Naive B cell (primary cell): Measurements from ENCODE around the gene CCT8. TPM values are rescaled to one million over a fixed set of nuclear protein-coding genes. Genes with fewer than 3 reads are reported as not detected.

Source experiments
- ATAC-seq, 2 donors: fragments of 150-1000 bp; cut with Tn5 transposase; 2 replicates each; pipeline ENCODE4 v1.10.0; 2021; ENCODE audit warnings: low read depth in 2 of 2, mild to moderate bottlenecking in 2 of 2, moderate library complexity in 2 of 2
- DNase-seq: peaks from one replicate; pipeline ENCODE4 v3.0.0; 2022
- H3K27ac Mint-ChIP-seq, 6 donors: one replicate each; pipeline ENCODE4 v1.8.0; 2020 to 2022; ENCODE audit warnings: mild to moderate bottlenecking in 6 of 6, mixed read lengths in 6 of 6, moderate library complexity in 5 of 6, inconsistent platforms in 2 of 6
- H3K27me3 Mint-ChIP-seq, 3 donors: one replicate each; pipeline ENCODE4 v1.8.0; 2021 to 2022; ENCODE audit warnings: mixed read lengths in 3 of 3, mild to moderate bottlenecking in 1 of 3
- H3K36me3 Mint-ChIP-seq, 2 donors: one replicate each; pipeline ENCODE4 v1.8.0; 2020 to 2022; ENCODE audit warnings: mixed read lengths in 2 of 2, inconsistent platforms in 1 of 2, mild to moderate bottlenecking in 1 of 2
- H3K4me1 Mint-ChIP-seq, 3 donors: one replicate each; pipeline ENCODE4 v1.8.0; 2020 to 2022; ENCODE audit warnings: mixed read lengths in 3 of 3, inconsistent platforms in 1 of 3, mild to moderate bottlenecking in 1 of 3, moderate library complexity in 1 of 3
- H3K4me3 Mint-ChIP-seq, 8 donors: one replicate each; pipeline ENCODE4 v1.8.0; 2020 to 2022; ENCODE audit warnings: mild to moderate bottlenecking in 8 of 8, mixed read lengths in 8 of 8, moderate library complexity in 8 of 8, inconsistent platforms in 2 of 8
- H3K9me3 Mint-ChIP-seq, 7 donors: one replicate each; pipeline ENCODE4 v1.8.0; 2020 to 2022; ENCODE audit warnings: mixed read lengths in 7 of 7, mild to moderate bottlenecking in 5 of 7, inconsistent platforms in 2 of 7, moderate library complexity in 1 of 7
- polyA plus RNA-seq, 6 donors: library from polyadenylated mRNA; unstranded; fragments of 300-500 nt; fragmentation: Illumina TruSeq; gene quantifications; one replicate each; pipeline ENCODE4 v1.2.3, GENCODE V29; 2021; ENCODE audit warnings: low read depth in 6 of 6

The CCT8 gene
- polyA plus RNA-seq = 100 to 1,000 TPM; 111 to 151 (median 120) TPM

- peaks cover 26 to 54% (median 41%) of the 10 kb centered on the region in 3 donors for H3K4me1 Mint-ChIP-seq
- DNase-seq (peak; percentile 98), ATAC-seq (peak; percentile 88 to 89)
- peaks cover 0 to 4% (median 0%) of the 10 kb centered on the region in 7 donors for H3K9me3 Mint-ChIP-seq
- H3K4me3 Mint-ChIP-seq = peak within 1 kb of the TSS; percentile 97 to 100 (median 100)
- peak within 1 kb of the TSS; percentile 96 to 99 (median 98) for H3K27ac Mint-ChIP-seq
- H3K27me3 Mint-ChIP-seq = no peaks in the 10 kb centered on the region
- peaks cover 0 to 5% of the 10 kb centered on the region in 2 donors for H3K36me3 Mint-ChIP-seq
Observed at GRCh38 chr21:29073222-29074006, at the start of gene CCT8. Gene CCT8, minus strand, starts transcription at chr21:29073648. Its CDS starts 58 bp downstream, at chr21:29073590.

GRCh38 chr21:29121759-29122158 lies 48.3 kb upstream of the CCT8 start:
- Mint-ChIP-seq H3K27ac (peak overlapping the region in 2 of 6 donors; percentile 68 to 70), H3K4me1 (peaks cover 0 to 16% (median 0%) of the 10 kb centered on the region in 3 donors), H3K36me3 (no peaks in the 10 kb centered on the region), H3K4me3 (peak overlapping the region in 1 of 8 donors; percentile 49), H3K27me3 (no peaks in the 10 kb centered on the region), H3K9me3 (no peaks in the 10 kb centered on the region)
- ATAC-seq (peak; percentile 69 to 80), DNase-seq (no peak)

DNA sequence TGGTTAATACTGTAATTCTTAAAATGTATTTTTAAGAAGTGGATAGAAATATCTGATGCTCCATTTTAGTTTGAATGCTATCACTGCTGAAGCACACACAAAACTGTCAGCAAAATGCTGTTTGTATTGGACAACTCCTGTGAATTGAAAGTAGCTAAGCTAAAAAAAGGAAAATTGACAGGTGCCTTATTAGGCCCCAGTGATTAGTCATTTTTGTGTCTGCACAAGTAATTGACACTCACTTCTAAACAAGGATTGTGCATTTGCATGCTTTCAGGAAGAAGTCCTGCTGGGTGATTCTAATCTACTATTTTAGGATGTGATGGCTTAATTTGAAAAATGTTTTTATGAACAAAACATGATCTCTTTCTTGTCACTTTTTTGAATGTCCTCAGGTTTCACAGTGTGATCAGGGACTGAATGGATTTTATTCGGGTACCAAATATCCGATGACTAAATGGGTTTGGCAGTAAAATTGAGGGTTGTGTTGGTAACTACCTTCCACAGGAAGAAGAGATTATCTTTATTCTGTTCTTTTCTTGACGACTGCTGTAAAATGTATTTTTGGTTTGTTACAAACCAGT lies 44.0 kb upstream of the CCT8 start:
- no peak overlapping the region for H3K4me3 Mint-ChIP-seq
- no peaks in the 10 kb centered on the region for H3K27me3 Mint-ChIP-seq
- ATAC-seq (no peak), DNase-seq (no peak)
- H3K27ac Mint-ChIP-seq = no peak overlapping the region
- peaks cover 0 to 1% (median 0%) of the 10 kb centered on the region in 7 donors for H3K9me3 Mint-ChIP-seq
- peaks cover 0 to 5% (median 0%) of the 10 kb centered on the region in 3 donors for H3K4me1 Mint-ChIP-seq
- H3K36me3 Mint-ChIP-seq = peaks cover 0 to 4% of the 10 kb centered on the region in 2 donors

GRCh38 chr21:29115899-29116298 lies 42.5 kb upstream of the CCT8 start:
- H3K27me3 Mint-ChIP-seq = no peaks in the 10 kb centered on the region
- peaks cover 0 to 2% (median 0%) of the 10 kb centered on the region in 7 donors for H3K9me3 Mint-ChIP-seq
- no peak for DNase-seq
- ATAC-seq = no peak
- H3K4me1 Mint-ChIP-seq = no peaks in the 10 kb centered on the region
- H3K4me3 Mint-ChIP-seq = no peak overlapping the region
- H3K27ac Mint-ChIP-seq = no peak overlapping the region
- H3K36me3 Mint-ChIP-seq = peaks cover 0 to 14% of the 10 kb centered on the region in 2 donors

- Mint-ChIP-seq H3K4me3 (no peak overlapping the region), H3K36me3 (peaks cover 0 to 14% of the 10 kb centered on the region in 2 donors), H3K27ac (no peak overlapping the region), H3K9me3 (peaks cover 0 to 2% (median 0%) of the 10 kb centered on the region in 7 donors), H3K27me3 (no peaks in the 10 kb centered on the region), H3K4me1 (no peaks in the 10 kb centered on the region)
- DNase-seq = no peak
- ATAC-seq = no peak
Observed at GRCh38 chr21:29114765-29115500, 41.5 kb upstream of the CCT8 start.

DNA sequence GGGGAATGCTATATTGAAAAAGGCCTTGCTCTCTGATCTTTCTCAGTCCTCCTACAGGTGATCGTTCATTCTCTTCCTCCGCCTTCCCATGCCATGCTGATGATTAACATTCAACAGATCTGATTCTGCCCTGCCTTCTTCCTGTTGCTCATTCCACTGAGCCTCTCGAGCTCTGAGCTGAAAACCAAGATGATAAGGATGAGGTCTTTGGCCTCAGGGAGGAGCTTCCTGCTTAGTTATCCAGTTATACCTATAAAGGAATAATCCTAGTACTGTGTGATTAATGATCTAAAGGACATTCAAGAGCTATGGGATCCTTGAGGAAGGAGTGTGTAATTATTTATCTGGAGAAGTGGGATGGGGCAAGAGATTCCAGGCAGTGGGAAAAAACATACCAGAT lies 31.8 kb upstream of the CCT8 start:
- DNase-seq (no peak), ATAC-seq (no peak)
- Mint-ChIP-seq H3K36me3 (peaks cover 4 to 9% of the 10 kb centered on the region in 2 donors), H3K27ac (no peak overlapping the region), H3K4me3 (no peak overlapping the region), H3K4me1 (peaks cover 1 to 4% (median 2%) of the 10 kb centered on the region in 3 donors), H3K9me3 (no peaks in the 10 kb centered on the region), H3K27me3 (no peaks in the 10 kb centered on the region)

- H3K27me3 Mint-ChIP-seq = no peaks in the 10 kb centered on the region
- H3K27ac Mint-ChIP-seq = no peak overlapping the region
- peaks cover 7 to 9% (median 7%) of the 10 kb centered on the region in 3 donors for H3K4me1 Mint-ChIP-seq
- ATAC-seq = no peak
- DNase-seq = no peak
- H3K9me3 Mint-ChIP-seq = peaks cover 0 to 4% (median 0%) of the 10 kb centered on the region in 7 donors
- H3K4me3 Mint-ChIP-seq = no peak overlapping the region
- H3K36me3 Mint-ChIP-seq = peaks cover 4 to 15% of the 10 kb centered on the region in 2 donors
Observed at GRCh38 chr21:29104239-29104708, 30.8 kb upstream of the CCT8 start.

DNA sequence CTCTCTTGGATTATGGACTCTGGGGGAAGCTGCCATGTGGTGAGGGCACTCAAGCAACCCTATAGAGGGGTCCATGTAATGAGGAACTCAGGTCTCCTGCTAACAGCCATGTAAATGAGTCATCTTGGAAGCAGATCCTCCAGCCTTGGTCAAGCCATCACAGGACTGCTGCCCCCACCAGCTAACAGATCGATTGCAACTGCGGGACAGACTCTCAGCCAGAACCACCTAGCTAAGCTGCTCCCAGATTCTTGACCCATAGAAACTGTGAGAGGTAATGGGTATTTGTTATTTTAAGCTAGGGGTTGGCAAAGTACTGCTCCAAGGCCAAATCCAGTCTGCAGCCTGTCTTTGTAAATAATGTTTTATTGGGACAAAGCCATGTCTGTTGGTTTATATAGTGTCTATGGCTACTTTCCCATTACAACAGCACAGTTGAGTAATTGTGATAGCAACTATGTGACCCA lies 29.4 kb upstream of the CCT8 start:
- Mint-ChIP-seq H3K27ac (peak overlapping the region in 2 of 6 donors; percentile 41 to 67), H3K4me3 (no peak overlapping the region), H3K4me1 (peaks cover 7 to 10% (median 7%) of the 10 kb centered on the region in 3 donors), H3K36me3 (peaks cover 4 to 15% of the 10 kb centered on the region in 2 donors), H3K9me3 (peaks cover 0 to 4% (median 0%) of the 10 kb centered on the region in 7 donors), H3K27me3 (no peaks in the 10 kb centered on the region)
- ATAC-seq (no peak), DNase-seq (no peak)

DNA sequence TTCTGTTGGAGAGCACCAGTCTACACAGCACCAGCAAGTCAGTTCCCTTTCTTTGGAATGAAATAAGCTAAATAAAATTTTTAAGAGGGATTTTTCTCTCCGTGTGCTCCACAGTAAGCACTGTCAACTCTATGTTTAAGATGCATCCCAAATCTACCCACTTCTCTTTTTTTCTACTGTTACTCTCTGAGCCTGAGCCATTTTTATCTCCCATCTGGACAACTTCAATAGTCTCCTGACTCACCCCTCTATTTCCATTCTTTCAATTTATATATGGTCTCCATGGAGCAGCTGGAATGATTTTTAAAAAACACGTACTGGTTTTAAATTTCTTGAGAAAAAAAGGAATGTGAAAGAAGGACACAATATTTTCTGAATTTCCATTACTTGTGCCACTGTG lies 24.7 kb upstream of the CCT8 start:
- no peak overlapping the region for H3K4me3 Mint-ChIP-seq
- H3K36me3 Mint-ChIP-seq = peaks cover 0 to 8% of the 10 kb centered on the region in 2 donors
- H3K4me1 Mint-ChIP-seq = peaks cover 7 to 10% (median 7%) of the 10 kb centered on the region in 3 donors
- ATAC-seq (no peak), DNase-seq (no peak)
- H3K9me3 Mint-ChIP-seq = peaks cover 0 to 4% (median 0%) of the 10 kb centered on the region in 7 donors
- no peaks in the 10 kb centered on the region for H3K27me3 Mint-ChIP-seq
- no peak overlapping the region for H3K27ac Mint-ChIP-seq

- peaks cover 0 to 4% (median 0%) of the 10 kb centered on the region in 7 donors for H3K9me3 Mint-ChIP-seq
- H3K4me3 Mint-ChIP-seq = no peak overlapping the region
- no peak for ATAC-seq
- H3K27me3 Mint-ChIP-seq = no peaks in the 10 kb centered on the region
- DNase-seq = no peak
- peak overlapping the region in 4 of 6 donors; percentile 11 to 36 (median 22) for H3K27ac Mint-ChIP-seq
- peaks cover 7 to 10% (median 7%) of the 10 kb centered on the region in 3 donors for H3K4me1 Mint-ChIP-seq
- H3K36me3 Mint-ChIP-seq = peaks cover 5 to 8% of the 10 kb centered on the region in 2 donors
Observed at GRCh38 chr21:29096218-29097015, 23.0 kb upstream of the CCT8 start.

GRCh38 chr21:29092102-29092959 lies 18.9 kb upstream of the CCT8 start:
- Mint-ChIP-seq H3K27me3 (no peaks in the 10 kb centered on the region), H3K36me3 (peaks cover 0 to 5% of the 10 kb centered on the region in 2 donors), H3K4me3 (no peak overlapping the region), H3K27ac (peak overlapping the region in 2 of 6 donors; percentile 36 to 86), H3K9me3 (no peaks in the 10 kb centered on the region), H3K4me1 (peaks cover 0 to 3% (median 0%) of the 10 kb centered on the region in 3 donors)
- ATAC-seq (no peak), DNase-seq (no peak)

DNA sequence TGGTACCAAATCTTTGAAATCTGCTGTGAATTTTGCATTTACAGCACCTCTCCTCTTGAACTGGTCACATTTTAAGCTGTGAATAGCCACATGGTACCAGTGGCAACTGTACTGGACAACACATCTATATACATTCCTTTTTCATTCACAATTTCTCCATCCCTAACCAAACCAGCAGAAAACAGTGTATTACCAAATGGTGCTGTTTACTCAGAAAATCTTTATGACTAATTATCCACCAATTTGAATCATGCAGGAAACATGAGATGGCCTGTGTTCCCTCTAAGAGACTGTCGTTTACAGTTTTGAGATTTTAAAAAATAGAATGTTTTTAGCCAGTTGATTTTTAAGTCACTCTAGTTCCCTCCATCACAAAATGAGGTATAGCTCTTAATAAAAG lies 17.6 kb upstream of the CCT8 start:
- DNase-seq (no peak), ATAC-seq (no peak)
- no peaks in the 10 kb centered on the region for H3K9me3 Mint-ChIP-seq
- peaks cover 5 to 7% of the 10 kb centered on the region in 2 donors for H3K36me3 Mint-ChIP-seq
- H3K4me1 Mint-ChIP-seq = peaks cover 0 to 3% (median 0%) of the 10 kb centered on the region in 3 donors
- H3K4me3 Mint-ChIP-seq = no peak overlapping the region
- no peak overlapping the region for H3K27ac Mint-ChIP-seq
- no peaks in the 10 kb centered on the region for H3K27me3 Mint-ChIP-seq
